ENCODE results near the gene CCL14.

CCL14 gene

DNA sequence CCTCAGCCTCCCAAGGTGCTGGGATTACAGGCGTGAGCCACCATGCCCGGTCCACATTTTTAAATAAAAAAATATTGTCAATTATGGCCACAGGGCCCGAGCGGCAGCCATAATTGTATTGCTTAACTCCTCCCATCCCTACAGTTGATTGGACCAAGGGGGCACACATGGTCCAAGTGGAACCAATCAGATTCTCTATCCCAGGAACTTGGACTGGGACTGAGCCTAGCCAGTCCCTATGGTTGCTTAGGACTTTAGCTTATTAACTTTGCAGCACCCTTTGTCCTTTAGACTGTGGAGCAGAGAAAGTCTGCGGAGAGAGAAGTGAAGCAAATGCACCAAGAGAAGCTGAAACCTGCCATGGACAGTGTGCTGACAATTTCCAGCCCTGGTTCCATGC lies 50.5 kb downstream of the CCL14 start:
- DNase-seq = no peak

DNA sequence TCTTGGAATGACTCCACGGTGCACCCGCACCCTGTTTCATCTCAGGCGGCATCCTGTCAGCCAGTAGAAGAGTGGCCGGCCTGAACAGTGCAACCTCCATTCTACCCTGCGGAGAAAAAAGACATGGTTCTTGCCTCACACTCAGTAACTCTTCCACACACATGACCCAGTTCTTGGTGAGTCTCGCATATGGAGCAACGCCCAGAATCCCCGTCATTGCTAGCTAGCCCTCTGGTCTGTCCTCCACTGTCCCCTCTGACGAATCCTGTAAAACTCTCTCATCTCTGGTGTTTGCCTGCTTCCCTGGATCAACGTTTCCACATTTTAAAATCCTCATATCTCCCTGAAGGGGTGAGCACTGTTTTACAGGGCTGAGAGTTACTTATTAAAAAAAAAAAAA lies 51.8 kb downstream of the CCL14 start:
- DNase-seq = no peak
